LNCAP (cell line): ENCODE measurements around the gene LPAR6.

Source experiments
- CTCF ChIP-seq: fragments of 450-650 bp; IDR thresholded peaks from 2 replicates; pipeline ENCODE4 v1.5.1; 2017; ENCODE audit warnings: mild to moderate bottlenecking

Gene LPAR6

GRCh38 chr13:48429036-48429435 is 16.1 kb upstream of the LPAR6 start:
- TF ChIP-seq CTCF = no peak

GRCh38 chr13:48426052-48426451 is 13.1 kb upstream of the LPAR6 start:
- TF ChIP-seq CTCF = no peak

GRCh38 chr13:48424212-48424611 is 11.3 kb upstream of the LPAR6 start:
- no peak for TF ChIP-seq CTCF

- TF ChIP-seq CTCF = no peak
Observed at GRCh38 chr13:48415516-48415915, 2.6 kb upstream of the LPAR6 start.

- no peak for TF ChIP-seq CTCF
Observed at GRCh38 chr13:48414501-48414900, 1.6 kb upstream of the LPAR6 start.

GRCh38 chr13:48411841-48412531 is 927 bp downstream of the LPAR6 start:
- no peak for TF ChIP-seq CTCF

GRCh38 chr13:48411147-48411794 is 1.6 kb downstream of the LPAR6 start:
- no peak for TF ChIP-seq CTCF

- TF ChIP-seq CTCF = no peak
Observed at GRCh38 chr13:48410199-48410598, 2.7 kb downstream of the LPAR6 start.
